NCI-H2081 treated with DMSO at 0.1 percent for 48 hours (cell line): ENCODE results near the gene ADAMTS12.

Experiments used
- DNase-seq: peaks from one replicate; lab custom pipeline; 2025; lab: John Stamatoyannopoulos, UW

ADAMTS12 gene

DNA sequence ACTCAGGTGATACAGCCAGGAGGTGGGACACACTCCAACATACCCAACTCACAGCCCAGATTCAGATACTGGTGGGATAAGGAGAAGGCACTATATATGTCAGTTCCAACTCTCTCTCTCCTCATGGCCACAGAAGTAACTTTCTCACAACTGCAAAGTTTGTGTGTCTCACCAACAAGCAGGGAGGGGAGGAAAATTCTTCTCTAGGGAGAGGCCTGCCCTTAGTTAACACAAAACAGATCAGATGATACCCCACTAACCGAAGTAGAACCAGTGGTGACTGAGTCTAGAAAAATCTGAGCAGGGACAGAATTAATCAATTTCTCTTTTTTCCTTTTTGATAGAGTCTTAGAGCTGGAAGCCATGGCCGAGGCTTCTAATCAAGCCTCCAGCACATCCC, 133.1 kb downstream of the ADAMTS12 start:
- DNase-seq = no peak

GRCh38 chr5:33756491-33756890, 135.3 kb downstream of the ADAMTS12 start:
- DNase-seq = no peak

GRCh38 chr5:33755231-33755630, 136.6 kb downstream of the ADAMTS12 start:
- DNase-seq = no peak

- no peak for DNase-seq
Measured at GRCh38 chr5:33753704-33754103, 138.1 kb downstream of the ADAMTS12 start.

- no peak for DNase-seq
Measured at GRCh38 chr5:33748754-33749153, 143.0 kb downstream of the ADAMTS12 start.

GRCh38 chr5:33745101-33745770, 146.6 kb downstream of the ADAMTS12 start:
- DNase-seq = no peak

DNA sequence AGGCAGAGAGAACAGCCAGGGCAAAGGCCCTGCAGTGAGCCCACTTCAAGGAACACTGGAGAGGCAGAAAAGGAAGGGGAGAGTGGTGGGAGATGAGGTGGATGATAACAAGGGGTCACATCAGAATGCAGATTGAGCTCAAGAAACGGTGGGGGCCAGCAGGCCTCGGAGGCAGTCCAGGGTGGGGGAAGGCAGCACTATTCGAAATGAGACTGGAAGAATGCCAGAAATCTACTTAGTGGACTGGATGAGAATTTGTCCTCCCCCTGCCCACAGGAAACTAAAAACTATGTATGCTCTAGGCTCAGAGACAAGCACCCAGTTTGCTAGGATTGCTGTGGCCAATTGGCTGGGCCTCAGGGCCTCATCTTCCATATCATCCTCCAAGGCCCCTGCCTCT, 148.7 kb downstream of the ADAMTS12 start:
- DNase-seq = no peak

GRCh38 chr5:33742181-33742580, 149.6 kb downstream of the ADAMTS12 start:
- no peak for DNase-seq

- DNase-seq = no peak
Measured at GRCh38 chr5:33738967-33739366, 152.8 kb downstream of the ADAMTS12 start.

DNA sequence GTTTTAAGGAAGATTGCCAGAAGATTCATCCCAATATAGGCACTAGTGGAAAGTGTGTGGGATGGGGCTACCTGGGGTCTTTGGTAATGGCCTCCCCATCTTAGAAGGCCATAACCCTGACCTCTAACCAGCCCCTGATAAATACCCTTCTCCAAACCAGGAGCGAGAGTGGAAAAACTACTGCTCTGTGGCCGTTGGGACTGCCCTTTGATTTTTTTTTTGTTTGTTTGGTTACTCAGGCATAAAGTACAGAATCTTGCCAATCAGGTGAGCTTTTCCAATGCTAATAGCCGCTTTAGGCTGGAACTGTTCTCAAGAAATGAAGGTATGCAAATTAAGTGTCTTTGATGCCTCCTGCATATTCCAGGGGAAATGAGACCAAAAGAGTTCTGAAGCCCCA, 153.7 kb downstream of the ADAMTS12 start:
- DNase-seq = no peak

- DNase-seq = no peak
Measured at GRCh38 chr5:33737697-33738096, 154.1 kb downstream of the ADAMTS12 start.

DNA sequence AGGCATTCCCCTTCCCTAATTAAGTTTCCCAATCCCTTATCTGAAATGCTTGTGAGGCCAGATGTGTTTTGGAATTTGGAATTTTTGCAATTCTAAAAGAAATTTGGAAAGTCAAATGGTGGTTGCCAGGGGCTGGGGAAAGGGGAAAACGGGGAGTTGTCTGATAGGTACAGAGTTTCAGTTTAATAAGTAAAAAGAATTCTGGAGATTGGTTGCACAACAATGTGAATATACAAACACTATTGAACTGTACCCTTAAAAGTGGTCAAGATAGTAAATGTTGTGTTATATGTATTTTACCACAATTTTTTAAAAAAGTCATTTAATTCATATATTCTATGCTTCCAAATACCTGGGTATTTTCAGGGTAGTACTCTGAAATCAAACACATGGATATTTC, 154.5 kb downstream of the ADAMTS12 start:
- no peak for DNase-seq

DNA sequence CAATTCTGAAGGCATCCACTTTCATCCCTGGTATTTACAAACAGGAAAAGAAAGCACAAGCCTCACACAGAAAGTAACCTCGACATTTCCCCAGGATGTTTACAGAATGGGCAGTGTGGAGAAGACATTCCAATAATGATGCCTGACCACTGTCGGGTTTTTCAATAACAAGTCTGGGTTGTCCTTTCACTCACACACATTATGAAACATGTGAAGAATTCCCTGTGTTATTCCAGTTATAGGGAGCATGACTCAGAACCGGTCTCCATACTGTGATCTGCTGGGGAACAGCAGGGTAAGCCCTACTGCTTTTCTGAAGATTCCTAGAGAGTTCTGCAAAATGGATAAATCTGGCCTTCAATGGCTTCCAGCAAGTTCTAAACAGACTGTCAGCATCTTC, 155.3 kb downstream of the ADAMTS12 start:
- DNase-seq = no peak

- no peak for DNase-seq
Measured at GRCh38 chr5:33735072-33735471, 156.7 kb downstream of the ADAMTS12 start.

DNA sequence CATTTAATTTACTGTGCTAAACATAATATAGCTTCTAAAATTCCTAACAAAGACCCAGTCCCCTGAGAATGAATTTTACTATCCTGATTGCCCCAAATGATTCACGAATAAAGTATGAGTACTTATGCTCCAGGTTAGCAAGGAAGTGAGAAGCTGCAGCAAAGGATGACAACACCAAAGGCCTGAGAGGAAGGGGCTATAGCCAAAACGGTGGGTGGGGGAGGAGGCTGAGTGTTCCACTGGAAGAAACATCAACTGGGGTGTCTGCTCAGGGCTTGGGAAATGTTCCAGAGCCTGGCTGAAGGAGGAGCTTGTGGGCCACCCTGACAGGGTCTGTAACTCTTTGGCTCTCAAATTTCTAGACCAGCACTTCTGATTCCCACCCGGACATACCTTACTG, 157.3 kb downstream of the ADAMTS12 start:
- no peak for DNase-seq

DNA sequence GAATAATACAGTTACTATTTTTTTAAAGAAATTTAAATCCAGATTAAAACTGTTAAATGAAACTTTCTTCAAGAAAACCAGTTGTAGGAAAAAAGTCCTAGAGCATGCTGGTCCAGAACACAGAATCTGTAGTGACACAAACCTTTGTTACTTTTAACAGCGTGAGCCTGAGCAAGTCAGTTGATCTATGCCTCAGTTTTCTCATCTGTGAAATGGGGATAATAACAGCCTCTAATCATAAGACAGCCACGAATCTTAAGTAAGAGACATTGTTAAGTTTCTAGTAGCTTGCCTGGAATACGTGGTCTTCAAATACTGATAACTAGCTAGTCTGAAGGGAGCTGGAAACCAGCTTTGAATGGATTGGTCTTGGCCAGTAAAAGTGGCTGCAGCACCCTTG, 158.6 kb downstream of the ADAMTS12 start:
- no peak for DNase-seq

DNA sequence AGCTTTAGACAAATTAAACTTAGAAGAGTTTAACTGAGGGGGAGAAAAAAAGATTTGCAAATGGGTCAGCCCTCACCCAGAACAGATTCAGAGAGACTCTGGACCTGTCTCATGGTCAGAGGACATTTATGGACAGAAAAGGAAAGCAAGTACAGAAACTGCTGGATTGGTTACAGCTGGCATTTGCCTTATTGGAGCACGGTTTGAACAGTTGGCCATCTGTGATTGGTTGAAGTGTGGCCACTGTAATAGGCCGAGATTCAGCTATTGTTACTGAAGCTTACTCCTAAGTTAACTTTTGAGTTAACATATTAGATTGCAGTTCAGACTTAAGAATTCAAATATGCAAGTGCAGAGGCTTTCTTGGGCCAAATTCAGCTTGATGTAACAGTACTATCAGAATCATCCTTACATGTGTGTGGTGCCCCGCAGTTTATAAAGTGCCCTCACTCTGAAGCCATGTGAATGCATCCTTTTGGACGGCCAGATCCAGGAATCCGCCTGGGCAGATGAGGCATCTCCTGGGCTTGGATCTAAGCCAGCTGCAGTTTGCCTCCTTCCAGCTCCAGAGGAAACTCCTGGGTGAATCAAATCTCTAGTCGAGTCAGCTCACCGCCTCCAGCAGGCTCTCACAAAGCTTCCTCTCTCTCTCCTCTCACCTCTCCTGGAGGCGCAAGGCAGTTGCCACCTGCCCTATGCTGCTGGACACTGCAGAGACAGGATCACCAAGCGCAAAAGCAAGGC, 165.2 kb downstream of the ADAMTS12 start:
- DNase-seq = no peak

DNA sequence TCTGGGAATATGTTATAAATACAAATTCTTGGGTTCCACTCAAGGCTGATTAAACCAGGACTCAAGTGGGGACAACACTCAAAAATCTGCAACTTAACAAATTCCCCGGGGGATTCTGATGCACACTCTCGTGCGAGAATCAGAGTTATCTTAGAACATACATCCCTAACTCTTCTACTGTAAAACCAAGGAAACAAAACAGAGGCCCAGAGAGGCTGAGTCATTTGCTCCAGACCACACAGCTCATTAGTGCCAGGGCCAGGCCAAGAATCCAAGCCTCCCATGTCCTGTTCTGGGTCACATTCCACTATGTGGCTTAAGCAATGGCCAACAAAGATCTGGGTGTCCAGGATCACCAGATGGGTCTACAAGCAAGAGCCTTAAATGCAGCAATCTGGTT, 166.0 kb downstream of the ADAMTS12 start:
- DNase-seq = no peak

DNA sequence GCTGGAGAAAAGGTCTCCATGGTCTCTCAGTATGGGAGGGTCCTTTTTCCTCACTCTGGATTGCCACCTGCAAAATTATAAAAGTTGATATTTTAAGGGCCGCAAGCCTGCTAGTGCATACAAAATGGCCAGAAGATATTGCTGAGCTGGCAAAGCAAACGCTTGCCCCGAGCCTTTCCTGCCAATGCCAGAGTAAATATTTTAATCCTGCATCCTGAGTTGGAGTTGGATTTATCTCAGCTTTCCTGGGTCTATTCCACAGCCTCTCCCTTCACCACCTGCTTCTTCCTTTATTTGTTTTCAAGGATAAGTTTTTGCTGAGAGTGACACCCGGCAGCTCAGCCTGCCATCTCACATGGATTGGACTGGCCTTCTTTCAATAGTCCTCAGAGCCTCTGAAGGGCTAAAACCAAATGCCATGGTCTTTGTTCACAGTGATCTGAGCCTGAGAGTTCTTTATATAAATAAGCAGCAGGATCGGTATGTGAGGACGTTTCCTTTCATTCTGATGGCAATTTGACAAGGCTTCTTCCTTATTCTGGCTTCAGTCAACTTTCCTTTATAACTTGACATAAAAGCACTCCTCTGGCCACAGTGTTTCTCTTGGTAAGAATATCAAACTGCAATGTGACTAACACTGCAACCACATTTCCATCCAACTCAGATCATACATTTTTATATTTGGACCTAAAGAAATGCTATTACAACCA, 170.1 kb downstream of the ADAMTS12 start:
- no peak for DNase-seq

- DNase-seq = no peak
Measured at GRCh38 chr5:33720176-33720575, 171.6 kb downstream of the ADAMTS12 start.

- no peak for DNase-seq
Measured at GRCh38 chr5:33719769-33720168, 172.0 kb downstream of the ADAMTS12 start.

DNA sequence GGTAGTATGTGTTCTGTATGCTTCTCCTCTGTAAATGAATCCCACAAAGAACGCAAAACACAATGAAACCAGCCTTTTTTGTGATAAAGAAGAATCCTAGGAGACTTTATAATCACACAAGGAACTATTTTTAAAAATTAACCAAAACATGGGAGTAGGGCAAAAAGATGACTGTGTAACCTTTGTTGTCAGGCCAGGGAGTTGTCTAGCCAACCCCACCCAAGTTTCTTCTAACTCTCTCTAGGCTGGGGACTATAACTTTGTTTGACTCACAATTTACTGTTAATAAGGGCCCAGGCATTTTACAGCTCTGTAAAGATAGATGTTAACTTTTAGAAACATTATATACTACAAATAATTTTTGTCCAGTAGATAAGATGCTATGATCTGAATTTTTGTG, 176.1 kb downstream of the ADAMTS12 start:
- DNase-seq = no peak

GRCh38 chr5:33713136-33713765, 178.5 kb downstream of the ADAMTS12 start:
- no peak for DNase-seq
